Lower lobe of right lung (tissue), 2 donors: ENCODE data around the gene MRPL10. TPM values are rescaled to one million over a fixed set of nuclear protein-coding genes. Genes with fewer than 3 reads are reported as not detected.

ENCODE experiments used
- ATAC-seq, 2 donors: fragments of 200-7000 bp; cut with Tn5 transposase; one replicate each; pipeline ENCODE4 v1.9.1; 2020 to 2022; ENCODE audit warnings: mild to moderate bottlenecking in 2 of 2, moderate library complexity in 2 of 2
- DNase-seq: peaks from one replicate; pipeline ENCODE4 v3.0.0-alpha.2; 2020
- H3K27ac ChIP-seq: fragments of 200-600 bp; one replicate; pipeline ENCODE4 v1.8.0; 2022
- H3K27me3 ChIP-seq: fragments of 200-600 bp; one replicate; pipeline ENCODE4 v1.8.0; 2022; ENCODE audit warnings: low read depth
- H3K36me3 ChIP-seq: fragments of 200-600 bp; one replicate; pipeline ENCODE4 v1.8.0; 2022; ENCODE audit warnings: mild to moderate bottlenecking
- H3K4me1 ChIP-seq: fragments of 200-600 bp; one replicate; pipeline ENCODE4 v1.8.0; 2022
- H3K4me3 ChIP-seq: fragments of 200-600 bp; one replicate; pipeline ENCODE4 v1.8.0; 2022; ENCODE audit warnings: mild to moderate bottlenecking
- H3K9me3 ChIP-seq: fragments of 200-600 bp; one replicate; pipeline ENCODE4 v1.8.0; 2022
- intact Hi-C: fragments of 100-400 bp; cut with DNase I; formaldehyde crosslinking; loops from one replicate; pipeline ENCODE4 v1.11.0; 2022
- total RNA-seq: library from RNA; stranded (reverse); fragmentation: NEBNext Ultra II Directional; extraction: Animal tissue kit (Norgen Biotek cat#: 25700); gene quantifications from one replicate; pipeline ENCODE4 v1.2.1, GENCODE V29; 2021
- TF ChIP-seq, protein P1 (sequence below): fragments of 200-600 bp; IDR thresholded peaks from one replicate; pipeline ENCODE4 v1.8.0; 2022; ENCODE audit warnings: antibody characterized with exemption, mild to moderate bottlenecking
- donor health status: DM: no; HTN: yes; CAD: no; lungs with severe emphysema.

Gene MRPL10
- total RNA-seq, 1 donor from 2014 or later = 33.2 TPM

DNA sequence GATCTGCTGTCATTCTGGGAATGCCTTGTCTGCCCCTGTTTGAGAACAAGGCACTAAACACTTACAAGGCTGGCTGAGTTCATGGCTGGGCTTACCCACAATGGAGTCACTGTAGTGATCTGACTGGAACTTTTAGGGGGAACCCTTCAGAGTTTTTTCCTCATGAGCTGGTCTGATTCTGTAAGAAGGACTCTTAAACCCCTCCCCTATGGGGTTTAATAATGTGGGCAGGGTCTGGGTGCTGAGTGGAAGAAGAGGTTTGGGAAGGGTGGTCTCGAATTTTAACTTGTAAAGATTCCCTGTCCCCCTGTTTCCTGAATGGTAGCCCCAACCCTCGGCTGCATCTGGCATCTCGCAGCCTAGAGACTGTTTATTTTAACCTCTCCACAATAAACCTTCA, 40.3 kb downstream of the MRPL10 start:
- DNase-seq = no peak
- Histone ChIP-seq H3K4me1 (peaks cover 10% of the 10 kb centered on the region), H3K9me3 (no peaks in the 10 kb centered on the region), H3K27ac (no peak overlapping the region), H3K36me3 (no peaks in the 10 kb centered on the region), H3K4me3 (no peak overlapping the region), H3K27me3 (peaks cover 67% of the 10 kb centered on the region)
- TF ChIP-seq, protein P1, sequence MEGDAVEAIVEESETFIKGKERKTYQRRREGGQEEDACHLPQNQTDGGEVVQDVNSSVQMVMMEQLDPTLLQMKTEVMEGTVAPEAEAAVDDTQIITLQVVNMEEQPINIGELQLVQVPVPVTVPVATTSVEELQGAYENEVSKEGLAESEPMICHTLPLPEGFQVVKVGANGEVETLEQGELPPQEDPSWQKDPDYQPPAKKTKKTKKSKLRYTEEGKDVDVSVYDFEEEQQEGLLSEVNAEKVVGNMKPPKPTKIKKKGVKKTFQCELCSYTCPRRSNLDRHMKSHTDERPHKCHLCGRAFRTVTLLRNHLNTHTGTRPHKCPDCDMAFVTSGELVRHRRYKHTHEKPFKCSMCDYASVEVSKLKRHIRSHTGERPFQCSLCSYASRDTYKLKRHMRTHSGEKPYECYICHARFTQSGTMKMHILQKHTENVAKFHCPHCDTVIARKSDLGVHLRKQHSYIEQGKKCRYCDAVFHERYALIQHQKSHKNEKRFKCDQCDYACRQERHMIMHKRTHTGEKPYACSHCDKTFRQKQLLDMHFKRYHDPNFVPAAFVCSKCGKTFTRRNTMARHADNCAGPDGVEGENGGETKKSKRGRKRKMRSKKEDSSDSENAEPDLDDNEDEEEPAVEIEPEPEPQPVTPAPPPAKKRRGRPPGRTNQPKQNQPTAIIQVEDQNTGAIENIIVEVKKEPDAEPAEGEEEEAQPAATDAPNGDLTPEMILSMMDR = no peak
- no peak for ATAC-seq
- intact Hi-C loops = no loop called here

DNA sequence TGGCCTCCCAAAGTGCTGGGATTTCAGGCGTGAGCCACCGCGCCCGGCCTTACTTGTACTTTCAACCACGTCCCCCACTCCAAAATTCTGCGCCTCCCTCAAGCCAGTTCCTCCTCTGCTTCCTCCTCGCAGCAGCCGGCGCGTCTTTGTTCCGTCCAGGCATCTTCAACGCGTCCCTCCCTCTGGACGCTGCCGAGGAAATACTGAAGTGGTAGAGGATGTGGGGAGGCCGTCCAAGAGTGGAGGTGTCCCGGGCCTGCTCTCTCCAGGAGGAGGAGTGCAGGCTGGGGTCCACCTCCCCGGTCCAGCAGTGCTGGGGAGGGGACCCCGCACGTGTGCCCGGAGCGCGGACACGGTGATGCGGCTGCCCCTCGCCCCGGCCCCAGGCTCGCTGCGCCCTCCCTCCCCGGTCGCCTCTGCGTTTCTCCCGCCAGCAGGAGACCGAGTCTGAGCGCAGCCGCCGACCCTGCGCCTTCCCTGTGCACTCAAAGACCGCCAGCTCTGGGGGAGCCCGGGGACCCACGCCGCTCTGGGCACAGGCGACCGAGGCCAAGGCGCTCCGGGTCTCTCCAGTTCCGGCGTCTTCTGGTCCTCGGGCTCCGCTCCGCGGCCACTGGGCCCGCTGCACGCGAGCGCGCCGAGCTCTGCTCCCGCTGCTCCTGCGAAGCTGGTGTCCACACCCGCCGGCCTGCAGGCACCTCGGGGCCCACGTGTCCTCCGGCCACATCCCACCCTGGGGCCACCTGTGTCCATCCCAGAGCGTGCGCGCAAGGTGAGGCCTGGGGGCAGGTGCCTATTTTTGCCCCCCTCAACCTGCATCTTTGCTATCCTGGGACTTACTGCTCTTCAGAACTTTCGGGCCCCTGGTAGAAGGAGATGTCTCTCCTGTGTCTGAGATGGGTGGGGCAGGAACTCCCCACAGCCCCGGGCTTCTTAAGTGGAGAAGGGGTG, 41.5 kb downstream of the MRPL10 start:
- TF ChIP-seq, protein P1 = peak; percentile 51
- no peak overlapping the region for H3K27ac ChIP-seq
- ATAC-seq (peak; percentile 82), DNase-seq (peak; percentile 58)
- H3K4me3 ChIP-seq = peak overlapping the region; percentile 44
- H3K27me3 ChIP-seq = peaks cover 67% of the 10 kb centered on the region
- intact Hi-C loops = no loop called here
- H3K9me3 ChIP-seq = no peaks in the 10 kb centered on the region
- H3K36me3 ChIP-seq = no peaks in the 10 kb centered on the region
- peaks cover 10% of the 10 kb centered on the region for H3K4me1 ChIP-seq

DNA sequence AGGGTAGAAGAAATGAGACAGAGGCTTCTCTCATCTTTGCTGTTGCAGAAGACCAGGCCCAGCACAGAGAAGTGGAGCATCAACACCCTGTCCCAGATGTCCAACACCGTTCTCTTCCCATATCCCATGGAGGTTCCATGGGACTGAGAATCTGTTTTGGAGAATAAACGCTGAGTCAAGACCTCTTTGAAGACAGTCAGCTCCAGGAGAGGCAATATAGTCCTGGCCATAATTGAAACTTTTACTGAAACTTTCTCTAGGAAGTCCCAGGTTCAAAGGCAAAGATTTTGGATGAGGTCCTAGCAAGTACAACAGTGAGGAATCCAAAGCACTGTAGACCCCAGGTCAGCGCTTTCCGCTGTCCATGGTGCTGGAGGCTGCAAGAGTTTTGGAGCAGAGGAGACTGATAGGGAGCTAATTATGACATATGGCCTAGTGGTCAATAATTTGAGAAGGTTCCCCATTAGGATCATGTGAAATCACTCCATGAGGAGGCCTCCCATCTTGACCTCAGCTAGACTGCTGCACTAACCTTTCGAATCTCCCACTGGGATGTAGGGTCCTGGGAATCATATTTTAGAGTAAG, 45.7 kb downstream of the MRPL10 start:
- intact Hi-C loops = no loop called here
- Histone ChIP-seq H3K27ac (no peak overlapping the region), H3K27me3 (peaks cover 49% of the 10 kb centered on the region), H3K4me1 (peaks cover 10% of the 10 kb centered on the region), H3K9me3 (no peaks in the 10 kb centered on the region), H3K4me3 (no peak overlapping the region), H3K36me3 (no peaks in the 10 kb centered on the region)
- ATAC-seq = no peak
- TF ChIP-seq, protein P1 = no peak
- no peak for DNase-seq

DNA sequence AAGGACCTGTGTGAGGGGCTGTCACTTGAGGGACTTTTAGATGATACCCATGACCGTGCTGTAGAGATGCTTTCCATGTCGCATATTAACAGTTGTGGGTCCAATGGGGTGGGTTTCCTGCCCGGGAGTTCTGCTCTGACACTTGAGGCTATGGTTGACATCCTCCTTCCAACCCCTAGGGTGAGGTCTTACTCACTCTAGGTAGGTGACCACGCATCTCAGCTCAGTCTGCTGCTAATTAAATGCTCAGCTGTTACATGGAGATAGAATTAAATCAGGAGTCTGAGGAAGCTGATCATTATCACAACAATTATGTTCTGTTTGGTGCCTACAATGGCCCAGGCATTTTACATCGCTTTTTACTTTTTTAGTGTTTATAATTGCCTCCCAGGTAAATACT, 49.9 kb downstream of the MRPL10 start:
- TF ChIP-seq, protein P1 = no peak
- ATAC-seq (no peak), DNase-seq (no peak)
- intact Hi-C loops = no loop called here
- H3K27me3 ChIP-seq = peaks cover 43% of the 10 kb centered on the region
- H3K4me3 ChIP-seq = no peak overlapping the region
- H3K4me1 ChIP-seq = no peaks in the 10 kb centered on the region
- H3K36me3 ChIP-seq = no peaks in the 10 kb centered on the region
- H3K27ac ChIP-seq = no peak overlapping the region
- no peaks in the 10 kb centered on the region for H3K9me3 ChIP-seq

DNA sequence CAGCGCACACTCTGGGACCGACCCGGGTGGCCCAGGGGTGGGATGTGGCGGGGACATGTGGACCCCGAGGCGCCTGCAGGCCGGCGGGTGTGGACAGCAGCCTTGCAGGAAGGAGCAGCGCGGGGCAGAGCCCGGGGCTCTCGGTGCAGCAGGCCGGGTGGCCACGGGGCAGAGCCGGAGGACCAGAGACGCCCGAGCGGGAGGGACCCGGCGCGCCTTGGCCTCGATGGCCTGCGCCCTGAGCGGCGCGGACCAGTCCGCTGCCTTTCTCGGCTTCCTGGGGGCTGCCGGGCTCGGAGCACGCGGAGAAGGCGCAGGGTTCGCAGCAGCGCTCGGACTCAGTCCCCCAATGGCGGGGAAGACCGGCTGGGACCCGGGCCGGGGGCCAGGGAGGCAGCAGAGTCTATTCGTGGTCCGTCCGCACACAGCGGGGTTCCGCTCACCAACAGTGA, 53.1 kb downstream of the MRPL10 start:
- DNase-seq (no peak), ATAC-seq (no peak)
- TF ChIP-seq, protein P1 = no peak
- no peaks in the 10 kb centered on the region for H3K9me3 ChIP-seq
- intact Hi-C loops = no loop called here
- H3K27me3 ChIP-seq = peaks cover 56% of the 10 kb centered on the region
- no peaks in the 10 kb centered on the region for H3K4me1 ChIP-seq
- no peak overlapping the region for H3K27ac ChIP-seq
- H3K36me3 ChIP-seq = no peaks in the 10 kb centered on the region
- no peak overlapping the region for H3K4me3 ChIP-seq
